ELR (cell line): ENCODE results near the gene FAM180A.
"Not testable (repeated sequence)": the region's sequence is repeated elsewhere in the genome, so short reads cannot be mapped to it uniquely, and the experiment has no call there.

Experiments used
- DNase-seq: peaks from one replicate; pipeline ENCODE4 v3.0.0-alpha.2; 2015; ENCODE audit warnings: low read depth

The FAM180A gene

DNA sequence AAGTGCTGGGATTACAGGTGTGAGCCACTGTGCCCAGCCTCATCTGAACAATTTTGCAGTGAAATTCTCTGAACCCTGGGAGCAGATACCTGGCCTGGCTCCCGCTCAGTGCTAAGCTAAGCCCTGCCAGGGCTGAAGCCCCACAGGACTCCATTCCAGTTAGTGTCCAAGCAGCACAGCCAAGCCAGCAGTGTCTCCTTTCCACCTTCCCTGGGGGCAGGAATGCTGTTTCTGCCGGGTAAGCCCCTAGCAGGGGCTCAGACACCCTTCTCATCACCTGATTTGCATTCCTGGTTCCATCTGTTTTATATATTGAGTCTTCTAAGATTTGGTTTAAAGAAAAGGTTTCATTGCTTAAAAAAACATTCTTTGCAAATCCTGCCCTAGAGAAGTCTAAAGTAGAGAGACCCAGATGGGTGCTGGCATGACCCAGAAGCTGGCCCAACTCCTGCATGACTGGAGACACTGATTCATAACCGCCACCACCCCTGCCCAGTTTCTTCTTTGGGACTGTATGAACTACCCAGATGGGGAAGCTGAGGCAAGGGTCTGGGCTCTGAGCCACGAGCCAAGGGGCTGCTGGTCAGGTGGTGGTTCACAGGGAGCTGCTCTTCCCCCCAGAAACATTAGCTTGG is 34.7 kb downstream of the FAM180A start:
- DNase-seq, result peak; percentile 55

- DNase-seq, result no peak
These were observed 35.8 kb downstream of the FAM180A start for GRCh38 chr7:135712796-135713195.

DNA sequence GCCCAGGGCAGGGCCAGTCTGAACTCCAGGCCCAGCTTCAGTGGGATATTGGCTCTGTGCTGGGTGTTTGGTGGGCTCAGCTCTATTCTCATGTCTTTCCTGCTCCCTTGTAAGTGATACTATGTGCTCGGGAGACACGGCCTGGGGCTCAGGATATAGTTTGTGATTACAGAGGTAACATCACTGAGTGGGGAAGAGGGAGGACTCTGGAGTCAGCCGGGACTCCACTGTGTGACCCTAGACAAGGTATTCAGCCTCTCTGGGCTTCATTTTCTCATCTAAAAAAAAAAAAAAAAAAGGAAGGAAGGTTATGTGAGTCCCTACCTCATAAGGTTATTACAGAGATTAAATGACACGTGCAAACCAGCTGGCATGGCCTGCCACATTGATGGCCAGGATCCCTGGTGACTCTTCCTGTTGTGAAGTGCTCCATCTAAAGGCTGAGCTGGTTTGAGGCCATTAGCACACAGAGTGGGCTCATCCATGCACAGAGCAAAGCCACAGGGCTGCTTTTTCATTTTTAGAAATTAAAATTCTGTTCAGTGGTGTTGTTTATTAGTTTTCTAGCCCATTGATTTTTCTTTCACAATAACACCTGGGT is 36.3 kb downstream of the FAM180A start:
- peak; percentile 8 for DNase-seq

GRCh38 chr7:135711139-135711469 is 37.5 kb downstream of the FAM180A start:
- DNase-seq, result no peak

- DNase-seq, result peak; percentile 47
These were observed 38.0 kb downstream of the FAM180A start for GRCh38 chr7:135710417-135711138.

DNA sequence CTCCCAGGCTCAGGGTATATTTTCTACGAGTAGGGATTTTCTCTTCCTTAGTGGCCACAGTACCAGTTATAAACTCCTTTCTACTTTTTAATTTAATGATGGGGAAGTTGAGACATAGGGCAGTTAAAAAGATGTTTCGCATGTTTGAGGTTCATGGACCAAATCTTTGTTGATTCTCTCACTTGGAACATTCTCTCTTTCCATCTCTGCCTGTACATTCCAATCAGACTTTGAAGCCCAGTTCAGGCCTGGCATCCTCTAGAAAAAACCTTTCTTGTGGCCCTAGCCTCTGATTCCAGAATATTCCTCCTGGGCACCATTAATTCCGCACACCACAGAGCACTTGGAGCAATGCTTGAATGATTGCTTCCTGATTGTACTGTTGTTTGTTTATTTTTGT is 39.1 kb downstream of the FAM180A start:
- DNase-seq, result no peak

DNA sequence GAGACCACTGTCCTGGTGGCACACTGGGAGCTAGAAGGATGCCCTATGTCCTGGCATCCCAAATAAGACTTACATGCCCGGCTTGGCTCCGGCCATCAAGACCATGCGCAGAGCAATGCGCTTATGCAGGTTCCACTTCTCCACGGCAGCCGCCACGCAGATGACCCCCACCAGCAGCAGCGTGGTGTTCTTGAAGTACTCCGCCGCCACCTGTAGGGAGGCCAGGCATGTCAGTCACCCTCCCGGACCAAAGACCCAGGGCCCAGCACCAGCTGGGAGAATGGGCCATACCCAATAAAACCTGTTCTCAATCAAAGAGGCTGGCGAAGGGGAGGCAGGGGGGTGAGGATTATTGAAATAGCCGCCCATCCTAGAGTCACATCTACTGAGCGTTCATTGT is 40.6 kb downstream of the FAM180A start:
- no peak for DNase-seq

DNA sequence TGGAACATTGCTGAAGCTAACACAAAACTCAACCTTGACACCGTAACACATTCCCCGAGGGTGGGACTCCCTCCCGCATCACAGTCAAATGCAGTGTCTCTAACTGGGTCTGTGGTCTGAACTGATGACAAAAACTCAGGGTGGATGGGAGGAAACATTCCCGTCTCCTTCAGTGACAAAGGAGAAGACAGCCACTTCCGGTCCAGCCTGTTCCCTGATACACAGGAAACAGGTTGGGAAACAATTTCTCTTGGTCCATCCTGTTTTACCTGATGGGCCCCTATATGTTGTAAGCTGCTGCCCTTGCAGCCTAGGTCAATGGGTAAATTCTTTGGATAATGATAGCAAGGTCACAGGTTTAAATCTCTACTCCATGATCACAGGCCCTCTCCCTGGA is 41.0 kb downstream of the FAM180A start:
- DNase-seq, result no peak

DNA sequence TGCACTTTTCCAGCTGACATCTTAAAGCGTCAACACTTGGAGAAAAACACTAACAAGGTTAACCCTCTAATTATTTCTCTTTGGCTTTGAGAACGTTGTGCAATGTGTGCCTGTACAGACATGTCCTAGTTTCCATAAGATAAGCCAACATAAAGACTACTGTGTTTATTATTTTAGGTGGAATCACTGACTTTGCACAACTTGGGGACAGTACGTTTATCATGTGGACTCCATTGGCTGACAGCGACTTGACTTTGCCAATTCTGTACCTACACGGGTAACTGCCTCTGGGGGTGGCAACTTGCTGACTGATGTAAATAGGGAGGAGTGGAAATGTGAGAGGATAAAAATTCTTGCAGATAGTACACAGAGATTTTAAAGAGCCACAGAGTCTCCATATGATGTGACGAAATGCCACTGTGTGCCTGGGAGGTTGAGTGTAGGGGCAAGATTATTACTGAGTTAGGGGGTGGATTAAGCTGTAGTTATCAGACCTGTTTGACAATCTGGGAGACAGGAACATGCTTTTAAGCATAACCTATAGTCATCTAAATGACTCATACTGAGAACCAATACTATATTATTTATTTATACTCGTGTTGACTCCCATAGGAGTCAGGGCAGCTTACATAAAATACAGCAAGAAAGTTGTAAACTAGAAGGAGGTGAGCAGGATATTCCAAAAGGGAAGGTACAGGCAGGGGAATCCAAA is 41.6 kb downstream of the FAM180A start:
- peak; percentile 56 for DNase-seq

DNA sequence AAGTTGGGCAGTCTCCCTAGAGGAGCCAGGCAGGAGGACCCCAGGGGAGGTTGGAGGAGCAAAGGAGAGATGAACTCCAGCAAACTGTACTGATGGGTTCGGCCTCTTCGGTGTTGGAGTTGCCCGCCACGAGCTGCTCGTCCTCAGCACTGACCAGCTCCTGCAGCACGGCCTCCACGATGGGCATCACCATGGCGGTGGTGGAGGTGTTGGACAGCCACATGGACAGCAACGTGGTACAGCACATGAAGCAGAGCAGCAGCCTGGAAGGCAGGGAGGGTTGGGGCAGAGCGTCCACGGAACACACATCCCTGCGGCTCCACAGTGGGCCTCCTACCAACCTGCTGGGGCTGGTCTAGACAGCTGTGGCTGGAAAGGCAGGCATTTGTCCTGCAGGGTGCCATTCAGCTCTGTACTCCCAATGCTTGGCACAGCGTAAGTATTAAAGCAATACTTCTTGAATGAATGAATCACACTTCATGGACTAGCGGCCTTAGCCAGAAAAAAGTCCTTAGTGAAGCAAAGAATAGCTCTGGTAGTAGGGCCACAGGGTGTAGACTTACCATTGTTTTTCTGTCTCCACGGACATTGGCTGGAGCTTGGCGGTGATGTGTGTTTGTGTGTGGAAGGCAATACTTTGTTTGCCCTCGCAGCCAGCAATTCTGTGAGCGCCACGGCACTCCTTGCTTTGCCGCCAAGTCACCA is 42.4 kb downstream of the FAM180A start:
- no peak for DNase-seq

DNA sequence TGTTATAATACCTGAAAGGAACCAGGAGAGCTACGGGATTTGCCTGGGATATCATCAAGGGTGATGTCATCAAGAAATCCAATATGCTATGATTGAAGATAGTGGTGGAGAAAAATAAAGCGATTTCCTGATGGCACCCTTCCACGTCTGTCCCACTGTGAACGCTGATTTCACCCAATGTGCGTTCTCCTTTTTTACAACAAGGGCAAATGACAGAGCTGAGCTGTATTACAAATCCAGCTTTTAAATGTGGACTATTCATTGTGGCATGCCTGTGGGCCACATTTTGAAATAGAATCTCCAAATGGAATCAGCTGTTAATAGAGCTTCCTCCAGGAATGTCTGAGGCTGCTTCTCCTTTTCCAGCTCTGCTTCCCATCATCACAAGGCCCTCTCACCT is 43.9 kb downstream of the FAM180A start:
- DNase-seq, result no peak

DNA sequence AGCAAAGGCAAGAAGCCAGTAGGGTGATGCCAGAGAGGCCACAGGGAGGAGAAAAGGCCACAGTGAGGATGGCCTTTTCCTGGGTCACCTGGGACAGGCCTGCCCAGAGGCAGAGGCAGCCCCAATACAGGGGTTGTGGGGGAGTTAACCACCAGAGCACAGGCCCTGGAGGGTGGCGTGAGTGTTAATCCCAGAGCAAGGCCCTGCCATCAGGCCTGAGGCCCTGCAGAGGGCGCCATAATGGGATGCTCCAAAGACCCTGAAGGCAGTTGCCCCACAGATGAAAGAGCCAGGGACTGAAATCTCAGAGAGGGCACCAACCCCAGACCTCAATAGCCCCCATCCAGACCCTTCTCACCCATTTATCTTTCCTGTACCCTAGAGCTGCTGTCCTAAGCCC is 44.5 kb downstream of the FAM180A start:
- DNase-seq, result no peak

DNA sequence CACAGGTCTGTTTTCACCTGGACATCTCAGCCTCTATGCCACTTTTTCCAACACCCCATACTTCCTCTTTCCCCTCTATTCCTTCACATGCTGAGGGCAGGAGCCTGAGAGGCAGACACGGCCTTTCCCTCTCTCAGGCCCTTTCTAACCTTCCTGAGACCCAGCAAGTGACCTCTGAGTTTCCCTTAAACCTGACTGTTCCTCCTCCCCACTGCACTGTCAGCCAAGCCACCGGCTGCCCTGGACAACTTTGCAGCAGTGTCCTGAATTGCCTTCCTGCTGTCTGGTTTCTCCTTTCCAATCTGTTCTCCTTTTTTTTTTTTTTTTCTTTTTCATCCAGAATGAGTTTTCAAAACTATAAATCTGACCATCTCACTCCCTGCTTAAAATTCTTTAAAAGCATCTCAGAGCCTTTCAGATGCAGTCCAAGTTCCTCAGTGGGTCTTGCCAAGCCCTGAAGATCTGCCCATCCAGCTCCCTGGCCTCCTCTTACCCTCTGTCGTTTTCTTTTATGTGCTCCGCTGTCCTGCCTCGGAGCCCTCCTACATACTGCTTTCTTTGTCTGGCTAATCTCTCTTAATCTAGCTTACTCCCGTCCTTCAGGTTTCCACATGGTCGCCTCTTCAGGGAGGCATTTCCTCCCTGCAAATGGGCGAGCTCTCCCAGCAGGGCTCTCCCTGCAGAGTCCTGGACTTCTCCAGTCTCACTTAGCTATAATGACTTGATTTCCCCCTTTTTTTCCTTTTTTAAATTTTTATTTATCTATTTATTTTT is 51.1 kb downstream of the FAM180A start:
- DNase-seq, result no peak

DNA sequence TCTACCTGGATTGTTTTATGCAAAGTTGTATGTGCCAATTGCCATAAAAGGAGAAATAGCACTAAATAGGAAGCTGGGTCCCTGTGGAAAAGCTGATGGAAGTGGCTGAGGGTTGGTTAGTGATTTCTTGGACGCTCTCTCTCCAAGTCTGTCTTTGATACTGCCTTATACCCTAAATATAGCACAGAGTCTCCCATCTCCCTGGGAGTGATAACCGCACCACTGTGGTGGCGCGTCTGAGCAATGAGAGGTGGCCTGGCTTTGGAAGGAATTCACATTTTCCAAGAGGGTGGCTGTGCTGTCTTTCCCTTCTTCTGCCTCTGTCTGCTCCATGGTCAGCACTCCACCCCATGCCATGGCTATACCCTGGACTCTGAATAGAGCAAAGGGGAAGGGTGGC is 55.1 kb downstream of the FAM180A start:
- no peak for DNase-seq

- not testable (repeated sequence) for DNase-seq
These were observed 56.0 kb downstream of the FAM180A start for GRCh38 chr7:135692606-135693005.

DNA sequence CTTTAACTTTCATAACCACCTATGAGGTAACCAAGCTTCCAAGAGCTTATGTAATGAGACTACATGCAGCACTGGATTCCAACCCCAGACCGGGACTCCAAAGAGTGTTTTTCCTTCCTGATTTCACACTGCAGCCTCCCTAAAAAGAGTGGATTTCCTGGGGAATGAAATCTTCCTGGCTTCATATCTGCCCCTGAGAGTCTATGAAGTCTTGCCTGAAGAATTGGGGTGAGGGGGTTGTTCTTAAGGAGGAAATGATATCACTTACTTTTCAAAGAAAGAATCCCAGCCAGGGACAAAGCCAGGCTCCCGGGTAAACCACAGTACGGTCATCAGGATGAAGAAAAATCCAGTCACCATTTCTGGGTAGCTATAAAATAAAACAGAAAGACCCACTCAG is 56.6 kb downstream of the FAM180A start:
- peak; percentile 48 for DNase-seq

- peak; percentile 80 for DNase-seq
These were observed 58.0 kb downstream of the FAM180A start for GRCh38 chr7:135690566-135690965.

GRCh38 chr7:135687466-135687865 is 61.1 kb downstream of the FAM180A start:
- no peak for DNase-seq

DNA sequence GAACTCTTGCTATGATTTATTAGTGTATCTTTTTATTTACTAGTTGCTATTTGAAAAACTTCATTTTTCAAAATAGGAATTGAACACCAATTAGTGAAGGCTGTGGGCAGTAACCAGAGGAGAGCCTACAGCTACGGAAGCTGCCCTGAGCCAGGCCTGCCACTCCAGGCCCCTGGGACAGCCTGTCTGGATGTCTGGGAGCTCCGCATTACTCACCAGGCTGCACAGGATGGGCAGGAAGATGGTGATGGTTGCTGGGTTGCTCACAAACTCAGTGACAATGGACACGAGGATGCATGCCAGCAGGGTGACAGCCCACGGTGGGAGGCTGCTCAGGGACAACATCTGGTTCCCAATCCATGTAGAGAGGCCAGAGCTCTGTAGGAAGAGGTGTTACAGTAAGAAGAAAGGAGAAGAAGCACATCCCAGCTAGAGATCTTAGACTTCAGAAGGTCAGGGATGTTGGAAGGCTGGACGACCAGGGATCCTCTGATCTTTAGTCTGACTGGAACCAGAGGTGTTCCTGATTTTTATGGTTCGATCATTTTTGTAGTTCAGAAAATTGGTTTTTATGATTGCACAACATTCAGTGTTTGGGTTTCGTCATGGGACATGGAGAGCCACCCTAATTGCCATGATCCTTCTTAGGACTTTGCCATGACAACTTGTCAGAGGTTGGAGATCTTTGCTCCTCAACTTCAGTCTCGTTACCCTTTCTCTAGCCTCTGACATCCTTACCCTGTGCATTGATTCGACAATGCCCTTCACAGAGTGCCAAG is 63.1 kb downstream of the FAM180A start:
- peak; percentile 60 for DNase-seq

DNA sequence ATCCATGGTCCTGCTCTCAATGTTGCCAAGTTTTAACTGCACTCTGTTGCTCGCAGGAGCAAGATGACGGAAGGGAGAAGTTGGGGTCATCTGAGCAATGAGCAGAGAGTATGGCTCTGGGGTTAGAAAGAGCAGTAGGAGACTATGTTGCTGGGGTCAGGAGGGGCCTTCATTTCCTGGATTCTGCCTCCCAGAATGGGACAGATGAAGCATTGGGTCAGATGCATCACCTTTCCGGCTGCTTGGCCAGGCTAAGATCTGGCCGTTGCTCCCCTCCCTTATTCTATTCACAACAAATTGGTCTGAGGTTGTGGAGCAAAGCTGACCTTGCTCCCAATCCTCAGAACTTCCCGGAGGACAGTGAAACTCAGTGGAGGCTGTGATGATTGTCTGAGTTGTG is 63.9 kb downstream of the FAM180A start:
- DNase-seq, result no peak

DNA sequence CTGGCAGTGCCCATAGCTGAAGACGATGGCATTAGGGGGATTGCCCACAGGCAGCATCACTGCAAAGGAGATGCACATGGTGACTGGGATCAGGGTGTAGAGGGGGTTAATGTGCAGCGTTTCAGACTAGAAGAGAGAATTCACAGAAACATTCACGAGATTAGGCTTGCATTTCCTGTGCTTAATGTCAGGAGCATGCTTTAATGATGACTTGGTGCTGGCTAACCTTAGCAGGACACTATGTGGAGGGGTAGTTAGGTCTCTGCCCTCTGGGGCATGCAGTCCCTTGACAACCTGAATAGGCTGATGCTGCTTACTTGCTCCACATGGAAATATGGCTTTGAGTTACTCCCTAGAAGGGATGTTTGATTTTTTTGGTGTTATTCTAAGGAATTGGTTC is 64.5 kb downstream of the FAM180A start:
- DNase-seq, result peak; percentile 70
